Uterus (tissue), 2 donors: ENCODE data around the gene KCNH2.

Experiments
- CTCF ChIP-seq, 4 experiments: fragments of 200-600 bp in 2 of 4; fragments of 450-650 bp in 2 of 4; sonication (generic) in 2 of 4; IDR thresholded peaks; one replicate each; pipeline ENCODE4 v1.5.1; 2016 to 2019; ENCODE audit warnings: antibody characterized with exemption in 4 of 4, mild to moderate bottlenecking in 2 of 4, moderate library complexity in 1 of 4
- POLR2A ChIP-seq, 2 donors: fragments of 450-650 bp; IDR thresholded peaks; one replicate each; pipeline ENCODE4 v1.6.1; 2016; ENCODE audit warnings: antibody characterized with exemption in 2 of 2, mild to moderate bottlenecking in 1 of 2, moderate library complexity in 1 of 2

GRCh38 chr7:151012031-151012692 lies 34.0 kb upstream of the KCNH2 start:
- TF ChIP-seq CTCF (IDR thresholded peaks at IDR 0.05) (no peak), POLR2A (IDR thresholded peaks at IDR 0.05) (no peak)
